ENCODE data around the gene DST. TPM values are rescaled to one million over a fixed set of nuclear protein-coding genes. Genes with fewer than 3 reads are reported as not detected.

The DST gene
- polyA plus RNA-seq, 1 of the 3 experiments (the other 2 are of a cell fraction), result 64.3 TPM

DNA sequence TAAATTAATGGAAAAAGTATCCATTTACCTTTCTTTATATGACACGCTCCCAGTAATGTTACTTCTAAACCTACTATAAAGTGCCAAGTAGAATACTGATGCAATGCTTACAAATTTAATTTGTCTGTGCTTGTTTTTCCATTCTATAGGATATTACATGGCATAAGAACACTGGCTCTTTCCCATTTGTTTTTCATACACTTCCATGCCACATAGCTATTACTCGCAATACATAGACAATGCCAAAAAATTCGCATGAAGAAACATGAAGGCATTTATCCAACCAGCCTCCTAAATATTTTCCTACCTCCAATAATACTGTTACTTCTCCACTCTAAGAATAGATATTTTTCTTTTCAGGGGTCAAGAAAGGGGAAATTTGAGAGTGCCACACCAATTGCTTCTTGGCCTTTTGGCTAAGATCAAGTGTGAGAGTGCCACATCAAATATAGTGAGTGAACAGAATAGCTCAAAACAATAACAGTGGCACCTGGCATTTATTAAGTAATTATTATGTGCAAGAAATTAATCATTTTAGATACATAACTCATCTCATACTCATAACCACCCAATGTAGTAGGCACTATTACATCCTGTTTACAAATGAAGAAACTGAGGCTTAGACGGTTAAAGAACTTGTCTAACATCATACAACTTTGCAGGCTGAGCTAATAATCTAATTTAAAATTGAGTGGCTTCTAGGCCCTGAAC lies 845 bp upstream of the DST start:
- no peak for DNase-seq
- no peak overlapping the region for H2AFZ ChIP-seq (ENCODE audit: low read depth)
- no peaks in the 10 kb centered on the region for H3K27me3 ChIP-seq (ENCODE audit: insufficient read depth)
- no peak overlapping the region for H3K4me3 ChIP-seq (ENCODE audit: low read depth in 2 of 2, low read length in 1 of 2)
- CTCF ChIA-PET, result interaction anchor here (1.0 to 2.4 kb wide), 9 partner anchors 10 to 329 kb away, joined by 3 to 24 read pairs (median 4); no protein-coding TSS in a partner anchor
- WGBS (ENCODE audit: low lambda C conversion rate), result 81% methylated on average over 4 of the region's 4 CpGs
- TF ChIP-seq RFX5 (IDR thresholded peaks at IDR 0.05; ENCODE audit: low read length) (no peak), NFIC (IDR thresholded peaks at IDR 0.05; ENCODE audit: borderline replicate concordance) (no peak), RAD21 (IDR thresholded peaks at IDR 0.05; ENCODE audit: low read length) (no peak), SIN3A (IDR thresholded peaks at IDR 0.05; ENCODE audit: borderline replicate concordance, low read depth, low read length) (no peak), FOSL2 (IDR thresholded peaks at IDR 0.05; ENCODE audit: borderline replicate concordance, low read depth) (no peak), TCF12 (IDR thresholded peaks at IDR 0.05) (0 out of 2 replicates have a peak, but pooled peaks have one; percentile 6), TAF1 (IDR thresholded peaks at IDR 0.05; ENCODE audit: borderline replicate concordance, low read depth, low read length) (no peak)
- TF ChIP-seq, protein P1, sequence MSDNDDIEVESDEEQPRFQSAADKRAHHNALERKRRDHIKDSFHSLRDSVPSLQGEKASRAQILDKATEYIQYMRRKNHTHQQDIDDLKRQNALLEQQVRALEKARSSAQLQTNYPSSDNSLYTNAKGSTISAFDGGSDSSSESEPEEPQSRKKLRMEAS (IDR thresholded peaks at IDR 0.05; ENCODE audit: low read depth), result no peak
- H3K27ac ChIP-seq (ENCODE audit: low read depth in 2 of 2, low read length in 1 of 2), result peak overlapping the region; percentile 64 to 71
- POLR2A ChIA-PET, result no interaction called here
- H3K36me3 ChIP-seq (replicated peaks in 1 of 2; ENCODE audit: control insufficient read depth in 1 of 2, insufficient read depth in 2 of 2, low read length in 1 of 2), result peaks cover 68 to 84% of the 10 kb centered on the region in 2 experiments
- H3K9me2 ChIP-seq, result no peaks in the 10 kb centered on the region
- H3K79me2 ChIP-seq (ENCODE audit: insufficient read depth), result peaks cover 12% of the 10 kb centered on the region; the same call in 1 of the 2 replicates
- H3K4me1 ChIP-seq (ENCODE audit: control insufficient read depth in 1 of 2, insufficient read depth in 2 of 2, low read depth in 1 of 2, low read length in 1 of 2), result peaks cover 0 to 19% of the 10 kb centered on the region in 2 experiments; a peak in 2 of 4 replicates
- peaks cover 25% of the 10 kb centered on the region for H3F3A ChIP-seq (replicated peaks; ENCODE audit: insufficient read depth)
- no peaks in the 10 kb centered on the region for H4K20me1 ChIP-seq (ENCODE audit: insufficient read depth)
- no peak overlapping the region for H3K9ac ChIP-seq
- H3K4me2 ChIP-seq, result peak overlapping the region; percentile 3; the same call in 1 of the 2 replicates
- no peaks in the 10 kb centered on the region for H3K9me3 ChIP-seq

DNA sequence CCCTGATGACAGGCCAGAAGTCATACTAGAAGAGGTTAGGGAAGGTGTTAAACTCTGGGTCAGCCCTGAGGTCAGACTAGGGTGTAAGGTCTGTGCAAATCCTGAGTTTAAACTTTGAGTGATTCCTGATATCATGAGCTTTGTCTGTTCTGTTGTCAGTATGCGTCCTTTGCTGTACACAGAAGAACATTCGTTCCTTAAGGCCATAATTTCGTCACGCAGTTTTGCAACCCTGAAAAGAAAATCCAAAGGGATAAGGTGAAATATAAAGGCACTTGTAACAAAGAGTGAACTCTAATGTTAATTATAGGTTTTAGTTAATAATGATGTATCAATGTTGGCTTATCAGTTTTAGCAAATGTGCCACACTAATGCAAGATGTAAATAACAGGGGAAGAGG lies 2.3 kb downstream of the DST start:
- CTCF ChIA-PET, result interaction anchor here (1.0 to 6.6 kb wide), 3 partner anchors 58 to 210 kb away, joined by 3 to 85 read pairs (median 4); no protein-coding TSS in a partner anchor
- no peak for TF ChIP-seq RCOR1 (IDR thresholded peaks at IDR 0.05; ENCODE audit: low read length)
- no peak for TF ChIP-seq TAF1 (IDR thresholded peaks at IDR 0.05; ENCODE audit: borderline replicate concordance, low read depth, low read length)
- TF ChIP-seq, protein P1 (IDR thresholded peaks at IDR 0.05; ENCODE audit: low read depth), result no peak
- no peak for TF ChIP-seq NFIC (IDR thresholded peaks at IDR 0.05; ENCODE audit: borderline replicate concordance)
- no peak for TF ChIP-seq JUND (IDR thresholded peaks at IDR 0.05)
- no peak for TF ChIP-seq YY1 (IDR thresholded peaks at IDR 0.05; ENCODE audit: low read depth)
- TF ChIP-seq, protein P2, sequence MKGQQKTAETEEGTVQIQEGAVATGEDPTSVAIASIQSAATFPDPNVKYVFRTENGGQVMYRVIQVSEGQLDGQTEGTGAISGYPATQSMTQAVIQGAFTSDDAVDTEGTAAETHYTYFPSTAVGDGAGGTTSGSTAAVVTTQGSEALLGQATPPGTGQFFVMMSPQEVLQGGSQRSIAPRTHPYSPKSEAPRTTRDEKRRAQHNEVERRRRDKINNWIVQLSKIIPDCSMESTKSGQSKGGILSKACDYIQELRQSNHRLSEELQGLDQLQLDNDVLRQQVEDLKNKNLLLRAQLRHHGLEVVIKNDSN (IDR thresholded peaks at IDR 0.05; ENCODE audit: borderline replicate concordance, low read depth), result no peak
- TF ChIP-seq, protein P3, sequence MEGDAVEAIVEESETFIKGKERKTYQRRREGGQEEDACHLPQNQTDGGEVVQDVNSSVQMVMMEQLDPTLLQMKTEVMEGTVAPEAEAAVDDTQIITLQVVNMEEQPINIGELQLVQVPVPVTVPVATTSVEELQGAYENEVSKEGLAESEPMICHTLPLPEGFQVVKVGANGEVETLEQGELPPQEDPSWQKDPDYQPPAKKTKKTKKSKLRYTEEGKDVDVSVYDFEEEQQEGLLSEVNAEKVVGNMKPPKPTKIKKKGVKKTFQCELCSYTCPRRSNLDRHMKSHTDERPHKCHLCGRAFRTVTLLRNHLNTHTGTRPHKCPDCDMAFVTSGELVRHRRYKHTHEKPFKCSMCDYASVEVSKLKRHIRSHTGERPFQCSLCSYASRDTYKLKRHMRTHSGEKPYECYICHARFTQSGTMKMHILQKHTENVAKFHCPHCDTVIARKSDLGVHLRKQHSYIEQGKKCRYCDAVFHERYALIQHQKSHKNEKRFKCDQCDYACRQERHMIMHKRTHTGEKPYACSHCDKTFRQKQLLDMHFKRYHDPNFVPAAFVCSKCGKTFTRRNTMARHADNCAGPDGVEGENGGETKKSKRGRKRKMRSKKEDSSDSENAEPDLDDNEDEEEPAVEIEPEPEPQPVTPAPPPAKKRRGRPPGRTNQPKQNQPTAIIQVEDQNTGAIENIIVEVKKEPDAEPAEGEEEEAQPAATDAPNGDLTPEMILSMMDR (IDR thresholded peaks at IDR 0.05), result no peak
- TF ChIP-seq ELF1 (IDR thresholded peaks at IDR 0.05), result no peak
- no peak for TF ChIP-seq MXI1 (IDR thresholded peaks at IDR 0.05; ENCODE audit: low read depth, low read length)
- TF ChIP-seq GABPA (IDR thresholded peaks at IDR 0.05; ENCODE audit: low read depth), result no peak
- no peak for TF ChIP-seq CHD2 (IDR thresholded peaks at IDR 0.05; ENCODE audit: low read length, partially characterized antibody)
- no peak for TF ChIP-seq NRF1 (IDR thresholded peaks at IDR 0.05; ENCODE audit: low read depth, low read length)
- TF ChIP-seq SMC3 (IDR thresholded peaks at IDR 0.05; ENCODE audit: low read depth, low read length), result no peak
- TF ChIP-seq, protein P4, sequence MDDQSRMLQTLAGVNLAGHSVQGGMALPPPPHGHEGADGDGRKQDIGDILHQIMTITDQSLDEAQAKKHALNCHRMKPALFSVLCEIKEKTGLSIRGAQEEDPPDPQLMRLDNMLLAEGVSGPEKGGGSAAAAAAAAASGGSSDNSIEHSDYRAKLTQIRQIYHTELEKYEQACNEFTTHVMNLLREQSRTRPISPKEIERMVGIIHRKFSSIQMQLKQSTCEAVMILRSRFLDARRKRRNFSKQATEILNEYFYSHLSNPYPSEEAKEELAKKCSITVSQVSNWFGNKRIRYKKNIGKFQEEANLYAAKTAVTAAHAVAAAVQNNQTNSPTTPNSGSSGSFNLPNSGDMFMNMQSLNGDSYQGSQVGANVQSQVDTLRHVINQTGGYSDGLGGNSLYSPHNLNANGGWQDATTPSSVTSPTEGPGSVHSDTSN (IDR thresholded peaks at IDR 0.05), result no peak
- no peak for TF ChIP-seq SIN3A (IDR thresholded peaks at IDR 0.05; ENCODE audit: borderline replicate concordance, low read depth, low read length)
- TF ChIP-seq FOXJ3 (CRISPR knock-in tag; IDR thresholded peaks at IDR 0.05), result no peak
- no peak for TF ChIP-seq MEF2A (IDR thresholded peaks at IDR 0.05; ENCODE audit: borderline replicate concordance, low read depth)

More for the DNA sequence above, 2.3 kb downstream of the DST start:
- H3K4me3 ChIP-seq (ENCODE audit: low read depth in 2 of 2, low read length in 1 of 2), result no peak overlapping the region
- POLR2A ChIA-PET, result no interaction called here
- 93% methylated on average over 4 of the region's 4 CpGs for WGBS (ENCODE audit: low lambda C conversion rate)
- peaks cover 7% of the 10 kb centered on the region for H3K79me2 ChIP-seq (ENCODE audit: insufficient read depth)
- H3K9me2 ChIP-seq, result no peaks in the 10 kb centered on the region
- no peak overlapping the region for H3K27ac ChIP-seq (ENCODE audit: low read depth in 2 of 2, low read length in 1 of 2)
- H3K9me3 ChIP-seq, result no peaks in the 10 kb centered on the region
- no peak overlapping the region for H3K9ac ChIP-seq
- no peak overlapping the region for H2AFZ ChIP-seq (ENCODE audit: low read depth)
- H3K27me3 ChIP-seq (ENCODE audit: insufficient read depth), result no peaks in the 10 kb centered on the region
- H3K36me3 ChIP-seq (replicated peaks in 1 of 2; ENCODE audit: control insufficient read depth in 1 of 2, insufficient read depth in 2 of 2, low read length in 1 of 2), result peaks cover 52 to 65% of the 10 kb centered on the region in 2 experiments
- H3K4me2 ChIP-seq, result no peak overlapping the region
- H4K20me1 ChIP-seq (ENCODE audit: insufficient read depth), result no peaks in the 10 kb centered on the region
- DNase-seq, result no peak
- H3K4me1 ChIP-seq (ENCODE audit: control insufficient read depth in 1 of 2, insufficient read depth in 2 of 2, low read depth in 1 of 2, low read length in 1 of 2), result peaks cover 0 to 19% of the 10 kb centered on the region in 2 experiments; a peak in 2 of 4 replicates
- peaks cover 17% of the 10 kb centered on the region for H3F3A ChIP-seq (replicated peaks; ENCODE audit: insufficient read depth)

Data from SK-N-SH (cell line).